Ectodermal cell (in vitro differentiated cells): Measurements from ENCODE around the gene HIVEP3.

Experiments
- H3K27ac ChIP-seq: 2 replicates; pipeline ENCODE4 v1.7.0; 2013; ENCODE audit warnings: mild to moderate bottlenecking, low read depth, low read length; ENCODE audit not compliant: insufficient read depth, poor library complexity, severe bottlenecking
- H3K27me3 ChIP-seq: 2 replicates; pipeline ENCODE4 v1.7.0; 2013; ENCODE audit warnings: mild to moderate bottlenecking, low read length; ENCODE audit not compliant: insufficient read depth, control insufficient read depth, poor library complexity, severe bottlenecking
- H3K36me3 ChIP-seq: one replicate; pipeline ENCODE4 v1.7.0; 2013; ENCODE audit warnings: low read length; ENCODE audit not compliant: control insufficient read depth, insufficient read depth
- H3K4me1 ChIP-seq: one replicate; pipeline ENCODE4 v1.7.0; 2013; ENCODE audit warnings: low read length; ENCODE audit not compliant: control insufficient read depth, insufficient read depth
- H3K4me3 ChIP-seq: 2 replicates; pipeline ENCODE4 v1.7.0; 2013; ENCODE audit warnings: low read depth, low read length, control low read depth; ENCODE audit not compliant: insufficient read depth
- H3K9me3 ChIP-seq: 2 replicates; pipeline ENCODE4 v1.7.0; 2013; ENCODE audit warnings: mild to moderate bottlenecking, low read length, moderate library complexity; ENCODE audit not compliant: control insufficient read depth
- WGBS, 2 experiments: methylation state at CpG; one replicate each; pipeline ENCODE4 v1.1.7; 2013; ENCODE audit warnings: missing lambda C conversion rate in 2 of 2; 5-methylcytosine and 5-hydroxymethylcytosine counted together

HIVEP3 gene

DNA sequence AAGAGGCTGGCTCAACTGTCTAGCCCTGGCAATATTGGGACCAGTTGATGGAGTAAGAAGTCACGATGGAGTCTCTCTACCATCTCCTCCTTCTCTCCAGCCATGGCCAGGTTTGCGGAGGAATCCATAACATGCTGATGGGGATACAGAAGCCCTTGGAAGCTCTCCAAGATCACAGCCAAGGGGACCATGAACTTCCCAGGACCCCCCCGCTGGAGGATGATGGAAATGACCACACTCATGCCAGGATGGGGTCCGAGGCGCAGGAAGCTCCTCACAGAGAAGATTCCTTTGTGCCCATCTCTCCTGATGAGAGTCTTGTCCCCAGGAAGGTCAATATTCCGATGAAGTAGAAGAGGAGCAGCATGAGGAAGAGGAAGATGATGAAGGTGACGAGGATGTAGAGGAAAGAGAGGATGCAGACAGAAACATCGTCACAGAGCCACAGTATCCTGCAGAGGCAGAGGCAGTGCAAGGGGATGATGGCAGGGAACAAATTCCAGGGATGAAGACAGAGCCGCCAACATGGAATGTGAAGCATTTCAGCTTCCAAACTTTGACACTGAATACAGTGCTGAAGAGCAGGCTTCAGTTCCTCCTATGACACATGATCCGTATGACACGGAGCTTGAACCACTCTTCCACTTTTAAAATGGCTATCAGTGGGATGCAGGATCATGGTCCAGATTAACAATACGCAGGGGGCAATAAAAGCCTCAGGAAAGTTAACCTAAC is 376.4 kb downstream of the HIVEP3 start:
- no peaks in the 10 kb centered on the region for H3K9me3 ChIP-seq
- H3K27me3 ChIP-seq: no peaks in the 10 kb centered on the region
- no peak overlapping the region for H3K27ac ChIP-seq
- no peak overlapping the region for H3K4me3 ChIP-seq
- no peaks in the 10 kb centered on the region for H3K4me1 ChIP-seq
- no peaks in the 10 kb centered on the region for H3K36me3 ChIP-seq
- 79 to 81% methylated on average over 12 of the region's 12 CpGs for WGBS, 2 experiments

GRCh38 chr1:41541592-41541952 is 377.1 kb downstream of the HIVEP3 start:
- no peaks in the 10 kb centered on the region for H3K36me3 ChIP-seq
- no peak overlapping the region for H3K4me3 ChIP-seq
- no peaks in the 10 kb centered on the region for H3K9me3 ChIP-seq
- H3K27me3 ChIP-seq: no peaks in the 10 kb centered on the region
- 84 to 97% methylated on average over 1 of the region's 1 CpG for WGBS, 2 experiments
- no peaks in the 10 kb centered on the region for H3K4me1 ChIP-seq
- no peak overlapping the region for H3K27ac ChIP-seq

DNA sequence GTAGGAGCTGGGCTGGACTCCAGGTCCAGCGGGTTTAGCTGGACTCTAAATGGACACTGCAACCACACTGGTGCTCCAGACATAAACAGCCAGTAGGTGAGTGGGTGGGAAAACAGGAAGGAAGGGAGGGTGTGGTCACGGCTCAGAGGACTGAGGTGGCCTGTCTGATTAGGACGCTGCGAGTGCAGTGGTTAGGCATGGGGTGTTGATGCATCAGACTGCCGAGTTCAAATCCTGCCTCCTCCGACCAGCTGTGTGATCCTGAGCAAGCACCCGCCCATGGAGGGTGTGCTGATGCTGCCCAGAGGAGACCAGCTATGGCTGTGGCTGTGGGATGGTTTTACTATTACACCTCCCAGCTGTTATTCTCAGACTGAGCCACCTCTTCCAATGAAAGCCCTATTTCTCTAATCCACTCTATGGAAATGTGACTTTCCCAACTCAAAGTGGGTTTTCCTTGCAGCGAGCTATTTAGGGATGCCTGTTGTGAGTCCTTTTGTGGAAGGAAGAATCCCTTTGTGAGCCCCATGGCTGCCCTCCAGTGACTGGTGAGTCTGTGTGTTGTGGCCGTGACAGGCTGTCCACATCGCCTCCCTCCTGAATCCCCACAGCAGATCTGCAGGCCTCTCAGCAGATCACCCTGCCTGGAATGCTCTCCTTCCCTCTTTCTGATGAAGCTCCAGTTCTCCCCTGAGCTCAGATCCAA is 377.7 kb downstream of the HIVEP3 start:
- 62 to 63% methylated on average over 10 of the region's 10 CpGs for WGBS, 2 experiments
- no peaks in the 10 kb centered on the region for H3K9me3 ChIP-seq
- no peaks in the 10 kb centered on the region for H3K36me3 ChIP-seq
- no peaks in the 10 kb centered on the region for H3K4me1 ChIP-seq
- no peak overlapping the region for H3K27ac ChIP-seq
- H3K4me3 ChIP-seq: no peak overlapping the region
- no peaks in the 10 kb centered on the region for H3K27me3 ChIP-seq

GRCh38 chr1:41539999-41540398 is 378.7 kb downstream of the HIVEP3 start:
- Histone ChIP-seq H3K9me3 (no peaks in the 10 kb centered on the region), H3K4me3 (no peak overlapping the region), H3K36me3 (no peaks in the 10 kb centered on the region), H3K27ac (no peak overlapping the region), H3K27me3 (no peaks in the 10 kb centered on the region), H3K4me1 (no peaks in the 10 kb centered on the region)
- WGBS, 2 experiments: 93 to 95% methylated on average over 8 of the region's 8 CpGs

GRCh38 chr1:41539418-41539805 is 379.3 kb downstream of the HIVEP3 start:
- H3K4me1 ChIP-seq: no peaks in the 10 kb centered on the region
- no peak overlapping the region for H3K27ac ChIP-seq
- H3K36me3 ChIP-seq: no peaks in the 10 kb centered on the region
- H3K27me3 ChIP-seq: no peaks in the 10 kb centered on the region
- H3K9me3 ChIP-seq: no peaks in the 10 kb centered on the region
- WGBS, 2 experiments: 93 to 95% methylated on average over 6 of the region's 6 CpGs
- H3K4me3 ChIP-seq: no peak overlapping the region

DNA sequence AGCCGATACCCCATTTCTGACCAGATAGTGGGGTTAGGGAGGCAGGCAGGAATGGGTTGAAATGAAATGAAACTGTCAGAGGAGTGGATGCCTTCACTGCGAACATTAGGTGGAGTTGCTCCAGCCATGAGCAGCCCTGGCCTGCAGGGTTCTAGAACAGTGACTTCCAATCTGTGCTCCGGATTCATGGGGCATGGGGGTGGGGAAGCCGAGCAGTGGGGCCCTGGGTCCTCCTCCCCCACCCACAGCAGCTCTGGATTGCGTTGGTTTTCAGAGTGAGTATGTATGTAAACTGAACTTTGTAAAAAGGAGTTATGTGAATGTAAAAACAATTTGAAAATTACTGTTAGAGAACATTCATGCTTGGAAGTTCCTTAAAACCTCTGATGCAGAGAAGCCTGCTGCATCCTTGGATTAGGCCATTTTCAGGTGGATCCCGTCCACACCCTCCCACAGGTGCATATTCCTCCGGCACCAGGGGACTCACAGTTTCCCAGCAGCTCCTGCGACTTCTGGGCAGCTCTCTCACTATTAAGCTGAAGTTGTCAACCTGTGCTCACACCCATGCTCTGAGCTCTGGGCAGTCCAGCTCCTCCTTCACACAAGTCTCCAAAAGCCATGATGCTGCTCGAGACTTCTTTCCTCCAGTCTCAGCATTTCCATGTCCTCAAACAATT is 379.8 kb downstream of the HIVEP3 start:
- no peaks in the 10 kb centered on the region for H3K4me1 ChIP-seq
- WGBS, 2 experiments: 87 to 95% methylated on average over 9 of the region's 9 CpGs
- H3K27ac ChIP-seq: no peak overlapping the region

DNA sequence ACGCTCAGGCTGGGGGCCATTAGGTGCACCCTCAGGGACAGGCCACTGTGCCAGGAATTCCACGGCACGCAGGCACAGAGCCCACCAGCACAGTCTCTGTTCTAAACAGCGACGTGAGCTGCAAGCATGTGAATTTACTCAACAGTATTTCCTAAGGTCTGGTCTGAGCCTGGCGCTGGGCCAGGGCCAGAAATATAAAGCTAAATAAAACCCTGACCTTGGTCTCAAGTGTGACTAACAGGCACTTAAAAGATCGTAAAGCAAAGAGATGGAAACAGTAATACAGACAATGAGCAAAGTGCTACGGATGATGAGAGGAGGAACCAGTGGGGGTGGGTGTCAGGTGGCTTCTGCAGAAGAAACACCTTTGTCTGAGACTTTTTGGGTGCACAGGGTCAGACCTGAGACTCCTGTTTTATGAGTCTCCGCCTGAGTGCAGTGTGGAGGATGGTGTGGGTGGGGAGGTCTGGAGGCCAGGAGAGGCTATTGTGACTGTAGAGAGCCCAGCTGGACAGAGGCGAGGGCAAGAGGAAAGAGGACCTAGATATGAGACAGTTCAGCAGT is 380.9 kb downstream of the HIVEP3 start:
- no peaks in the 10 kb centered on the region for H3K4me1 ChIP-seq
- H3K27me3 ChIP-seq: no peaks in the 10 kb centered on the region
- H3K4me3 ChIP-seq: no peak overlapping the region
- no peaks in the 10 kb centered on the region for H3K36me3 ChIP-seq
- no peak overlapping the region for H3K27ac ChIP-seq
- H3K9me3 ChIP-seq: no peaks in the 10 kb centered on the region
- WGBS, 2 experiments: 93% methylated on average over 10 of the region's 10 CpGs

More for the DNA sequence above, 379.8 kb downstream of the HIVEP3 start:
- Histone ChIP-seq H3K9me3 (no peaks in the 10 kb centered on the region), H3K4me3 (no peak overlapping the region), H3K36me3 (no peaks in the 10 kb centered on the region), H3K27me3 (no peaks in the 10 kb centered on the region)

DNA sequence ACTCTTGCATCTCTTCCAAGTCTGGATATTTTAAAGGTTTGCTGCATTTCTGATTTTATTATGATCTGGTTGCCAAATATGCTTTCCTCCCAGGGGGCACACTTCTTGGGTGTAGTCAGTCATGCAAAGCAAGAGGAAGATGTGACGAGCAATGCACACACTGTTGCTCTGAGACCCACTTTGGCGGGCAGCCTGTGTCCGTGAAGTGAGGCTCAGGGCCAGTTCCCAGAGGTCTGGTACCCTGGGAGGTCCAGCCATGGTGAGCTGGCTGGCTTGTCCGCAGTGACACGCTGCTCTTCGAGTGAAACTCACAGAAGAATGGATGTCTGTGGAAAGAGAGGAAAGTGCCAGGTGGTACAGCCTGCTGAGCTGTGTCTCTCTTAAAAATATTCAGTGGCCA is 381.5 kb downstream of the HIVEP3 start:
- Histone ChIP-seq H3K4me1 (no peaks in the 10 kb centered on the region), H3K27ac (no peak overlapping the region), H3K4me3 (no peak overlapping the region), H3K27me3 (no peaks in the 10 kb centered on the region), H3K36me3 (no peaks in the 10 kb centered on the region), H3K9me3 (no peaks in the 10 kb centered on the region)
- 92 to 96% methylated on average over 6 of the region's 6 CpGs for WGBS, 2 experiments

GRCh38 chr1:41536361-41536802 is 382.3 kb downstream of the HIVEP3 start:
- no peaks in the 10 kb centered on the region for H3K4me1 ChIP-seq
- WGBS, 2 experiments: 81 to 87% methylated on average over 4 of the region's 4 CpGs

DNA sequence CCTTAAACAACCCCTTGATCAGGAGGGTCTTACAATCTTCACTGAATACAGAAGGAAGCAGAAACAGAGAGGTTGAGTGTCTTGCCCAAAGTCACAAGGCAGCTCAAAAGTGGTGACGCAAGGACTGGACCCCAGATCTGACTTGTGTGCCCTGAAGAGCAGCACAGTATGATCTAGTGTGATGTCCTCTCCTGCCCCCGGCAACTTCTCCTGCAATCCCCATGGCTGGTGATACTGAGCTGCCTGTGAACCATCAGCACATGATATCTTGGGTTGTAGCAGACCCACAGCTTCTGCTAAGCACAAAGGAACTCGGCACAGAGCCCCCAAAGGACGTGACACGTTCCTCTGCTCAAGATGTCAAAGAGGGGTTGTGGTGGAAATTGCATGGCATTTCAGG is 383.0 kb downstream of the HIVEP3 start:
- 91 to 94% methylated on average over 5 of the region's 5 CpGs for WGBS, 2 experiments
- no peaks in the 10 kb centered on the region for H3K36me3 ChIP-seq
- H3K4me3 ChIP-seq: no peak overlapping the region
- no peaks in the 10 kb centered on the region for H3K9me3 ChIP-seq
- H3K27me3 ChIP-seq: no peaks in the 10 kb centered on the region
- no peaks in the 10 kb centered on the region for H3K4me1 ChIP-seq
- no peak overlapping the region for H3K27ac ChIP-seq

More at GRCh38 chr1:41536361-41536802, 382.3 kb downstream of the HIVEP3 start:
- no peak overlapping the region for H3K4me3 ChIP-seq
- no peaks in the 10 kb centered on the region for H3K27me3 ChIP-seq
- no peak overlapping the region for H3K27ac ChIP-seq
- no peaks in the 10 kb centered on the region for H3K9me3 ChIP-seq
- no peaks in the 10 kb centered on the region for H3K36me3 ChIP-seq
